ENCODE results near the gene NAALADL2.

- TF ChIP-seq CTCF (IDR thresholded peaks at IDR 0.05) = no peak
- no peak for TF ChIP-seq EP300 (IDR thresholded peaks at IDR 0.05)
Measured at GRCh38 chr3:175176556-175176955, 317.4 kb downstream of the NAALADL2 start.
